Smooth muscle cell (in vitro differentiated cells): ENCODE measurements around the gene RASGRP4. TPM values are rescaled to one million over a fixed set of nuclear protein-coding genes. Genes with fewer than 3 reads are reported as not detected.

Experiments used
- DNase-seq: peaks from one replicate; lab custom pipeline; 2025; ENCODE audit not compliant: unreplicated experiment; lab: John Stamatoyannopoulos, UW
- H2AFZ ChIP-seq: fragments of 200-600 bp; sonication (generic); 2 replicates; pipeline ENCODE4 v1.6.0; 2016; ENCODE audit warnings: antibody characterized with exemption, low read depth, mild to moderate bottlenecking
- H3F3A ChIP-seq: fragments of 200-600 bp; sonication (generic); 2 replicates; pipeline ENCODE4 v1.6.0; 2017; ENCODE audit warnings: antibody characterized with exemption, low read depth
- H3K27ac ChIP-seq: fragments of 200-600 bp; sonication (generic); 2 replicates; pipeline ENCODE4 v1.5.1; 2016; ENCODE audit warnings: low read depth, mild to moderate bottlenecking
- H3K27me3 ChIP-seq: fragments of 200-600 bp; sonication (generic); 2 replicates; pipeline ENCODE4 v1.6.1; 2016; ENCODE audit warnings: low read depth, mild to moderate bottlenecking
- H3K36me3 ChIP-seq: fragments of 200-600 bp; sonication (generic); 2 replicates; pipeline ENCODE4 v1.5.1; 2016; ENCODE audit warnings: low read depth
- H3K4me1 ChIP-seq: fragments of 200-600 bp; sonication (generic); 2 replicates; pipeline ENCODE4 v1.5.1; 2016; ENCODE audit warnings: low read depth
- H3K4me2 ChIP-seq: fragments of 200-600 bp; sonication (generic); 2 replicates; pipeline ENCODE4 v1.6.0; 2016; ENCODE audit warnings: mild to moderate bottlenecking
- H3K4me3 ChIP-seq: fragments of 200-600 bp; sonication (generic); 2 replicates; pipeline ENCODE4 v1.5.1; 2016; ENCODE audit warnings: mild to moderate bottlenecking
- H3K79me2 ChIP-seq: fragments of 200-600 bp; sonication (generic); 2 replicates; pipeline ENCODE4 v1.6.0; 2016; ENCODE audit warnings: low read depth, mild to moderate bottlenecking
- H3K9ac ChIP-seq: fragments of 200-600 bp; sonication (generic); 2 replicates; pipeline ENCODE4 v1.6.0; 2016; ENCODE audit warnings: low read depth
- H3K9me3 ChIP-seq: fragments of 200-600 bp; sonication (generic); replicated peaks from 2 replicates; pipeline ENCODE4 v1.5.1; 2016; ENCODE audit warnings: low read depth
- H4K20me1 ChIP-seq: fragments of 200-600 bp; sonication (generic); 2 replicates; pipeline ENCODE4 v1.6.0; 2016; ENCODE audit warnings: low read depth
- WGBS: methylation state at CpG from one replicate; pipeline ENCODE4 v1.1.7; 2016; ENCODE audit warnings: low lambda C conversion rate; 5-methylcytosine and 5-hydroxymethylcytosine counted together
- polyA plus RNA-seq: library from polyadenylated mRNA; unstranded; fragments of >200 nt; fragmentation: Nextera tagmentation; extraction: Ambion mirVana; gene quantifications from 2 replicates; pipeline ENCODE4 v1.2.1, GENCODE V29; 2016
- total RNA-seq: library from RNA; depleted of rRNA; stranded (reverse); fragments of >200 nt; gene quantifications from 2 replicates; pipeline ENCODE4 v1.2.3, GENCODE V29; 2014
- TF ChIP-seq, protein P1 (sequence below): fragments of 200-600 bp; sonication (generic); IDR thresholded peaks from 2 replicates; pipeline ENCODE4 v1.5.1; 2017; ENCODE audit warnings: borderline replicate concordance, mild to moderate bottlenecking, antibody characterized with exemption; ENCODE audit not compliant: insufficient read depth, poor library complexity, severe bottlenecking

The RASGRP4 gene
- total and polyA plus RNA-seq, 2 experiments from 2014 or later: not detected

DNA sequence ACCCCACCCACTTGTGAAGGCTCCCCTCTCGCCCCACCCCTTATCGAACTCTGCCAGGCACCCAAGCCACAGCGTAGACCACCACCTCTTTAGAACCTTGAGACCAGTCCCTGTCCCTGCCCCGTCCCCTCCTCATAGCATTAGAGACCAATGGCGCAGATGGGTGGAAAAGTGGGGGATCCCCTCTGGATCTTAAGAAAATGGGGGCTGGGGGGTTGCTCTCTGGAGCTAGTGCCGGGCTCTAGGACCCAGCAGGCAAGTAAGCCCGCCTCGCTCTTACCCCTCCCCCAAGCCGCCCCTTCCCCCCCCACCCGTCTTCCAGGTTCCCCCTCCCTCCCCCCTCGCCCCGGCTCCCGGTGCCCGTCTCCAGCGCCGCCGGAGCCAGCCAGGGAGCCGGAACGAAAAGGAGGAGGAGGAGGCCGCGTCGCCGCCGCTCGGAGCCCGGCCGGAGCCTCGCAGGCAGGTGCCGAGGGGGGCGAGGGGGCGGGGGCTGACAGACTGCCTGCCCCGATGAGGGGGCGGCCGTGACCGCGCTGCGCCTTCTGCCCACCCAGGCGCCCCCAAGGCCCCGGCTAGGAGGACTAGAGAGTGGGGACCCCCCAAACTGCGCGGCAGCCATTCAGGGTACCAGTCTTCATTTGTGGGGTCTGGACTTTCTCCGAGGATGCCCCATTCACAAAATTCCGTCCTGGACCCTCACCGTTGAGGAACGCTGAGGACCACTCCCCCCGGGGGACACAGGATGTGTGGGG is 37.5 kb downstream of the RASGRP4 start, which contains the start of gene SPRED3:
Gene SPRED3, plus strand, starts transcription at position 349 of the 752 bp plus-strand sequence. CDS start 1,606 bp downstream, outside the sequence.
- Histone ChIP-seq H3K4me3 (peak within 1 kb of the TSS; percentile 71), H3K9ac (peak within 1 kb of the TSS; percentile 63), H4K20me1 (peaks cover 39% of the 10 kb centered on the region), H3K27me3 (no peaks in the 10 kb centered on the region), H3K79me2 (no peaks in the 10 kb centered on the region), H3F3A (peaks cover 10% of the 10 kb centered on the region), H3K4me1 (peaks cover 4% of the 10 kb centered on the region), H3K27ac (peak within 1 kb of the TSS; percentile 68), H3K9me3 (no peaks in the 10 kb centered on the region), H3K36me3 (no peaks in the 10 kb centered on the region), H3K4me2 (peak within 1 kb of the TSS; percentile 95), H2AFZ (no peak within 1 kb of the TSS)
- 3% methylated on average over 17 of the region's 46 CpGs for WGBS
- TF ChIP-seq, protein P1, sequence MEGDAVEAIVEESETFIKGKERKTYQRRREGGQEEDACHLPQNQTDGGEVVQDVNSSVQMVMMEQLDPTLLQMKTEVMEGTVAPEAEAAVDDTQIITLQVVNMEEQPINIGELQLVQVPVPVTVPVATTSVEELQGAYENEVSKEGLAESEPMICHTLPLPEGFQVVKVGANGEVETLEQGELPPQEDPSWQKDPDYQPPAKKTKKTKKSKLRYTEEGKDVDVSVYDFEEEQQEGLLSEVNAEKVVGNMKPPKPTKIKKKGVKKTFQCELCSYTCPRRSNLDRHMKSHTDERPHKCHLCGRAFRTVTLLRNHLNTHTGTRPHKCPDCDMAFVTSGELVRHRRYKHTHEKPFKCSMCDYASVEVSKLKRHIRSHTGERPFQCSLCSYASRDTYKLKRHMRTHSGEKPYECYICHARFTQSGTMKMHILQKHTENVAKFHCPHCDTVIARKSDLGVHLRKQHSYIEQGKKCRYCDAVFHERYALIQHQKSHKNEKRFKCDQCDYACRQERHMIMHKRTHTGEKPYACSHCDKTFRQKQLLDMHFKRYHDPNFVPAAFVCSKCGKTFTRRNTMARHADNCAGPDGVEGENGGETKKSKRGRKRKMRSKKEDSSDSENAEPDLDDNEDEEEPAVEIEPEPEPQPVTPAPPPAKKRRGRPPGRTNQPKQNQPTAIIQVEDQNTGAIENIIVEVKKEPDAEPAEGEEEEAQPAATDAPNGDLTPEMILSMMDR: no peak
- DNase-seq: peak; percentile 47

GRCh38 chr19:38387550-38388348 is 38.3 kb downstream of the RASGRP4 start, which contains the start of gene GGN:
Gene GGN, minus strand, starts transcription at chr19:38388034. Its CDS starts 773 bp downstream, at chr19:38387261.
- 2% methylated on average over 40 of the region's 51 CpGs for WGBS
- peaks cover 4% of the 10 kb centered on the region for H3K4me1 ChIP-seq
- H3K4me3 ChIP-seq: peak within 1 kb of the TSS; percentile 71
- no peaks in the 10 kb centered on the region for H3K79me2 ChIP-seq
- DNase-seq: peak; percentile 92
- peak within 1 kb of the TSS; percentile 68 for H3K27ac ChIP-seq
- H4K20me1 ChIP-seq: peaks cover 47% of the 10 kb centered on the region
- H3K4me2 ChIP-seq: peak within 1 kb of the TSS; percentile 95
- TF ChIP-seq, protein P1: no peak
- H3F3A ChIP-seq: peaks cover 10% of the 10 kb centered on the region
- peak within 1 kb of the TSS; percentile 63 for H3K9ac ChIP-seq
- H3K36me3 ChIP-seq: no peaks in the 10 kb centered on the region
- no peaks in the 10 kb centered on the region for H3K27me3 ChIP-seq
- no peaks in the 10 kb centered on the region for H3K9me3 ChIP-seq
- no peak within 1 kb of the TSS for H2AFZ ChIP-seq

DNA sequence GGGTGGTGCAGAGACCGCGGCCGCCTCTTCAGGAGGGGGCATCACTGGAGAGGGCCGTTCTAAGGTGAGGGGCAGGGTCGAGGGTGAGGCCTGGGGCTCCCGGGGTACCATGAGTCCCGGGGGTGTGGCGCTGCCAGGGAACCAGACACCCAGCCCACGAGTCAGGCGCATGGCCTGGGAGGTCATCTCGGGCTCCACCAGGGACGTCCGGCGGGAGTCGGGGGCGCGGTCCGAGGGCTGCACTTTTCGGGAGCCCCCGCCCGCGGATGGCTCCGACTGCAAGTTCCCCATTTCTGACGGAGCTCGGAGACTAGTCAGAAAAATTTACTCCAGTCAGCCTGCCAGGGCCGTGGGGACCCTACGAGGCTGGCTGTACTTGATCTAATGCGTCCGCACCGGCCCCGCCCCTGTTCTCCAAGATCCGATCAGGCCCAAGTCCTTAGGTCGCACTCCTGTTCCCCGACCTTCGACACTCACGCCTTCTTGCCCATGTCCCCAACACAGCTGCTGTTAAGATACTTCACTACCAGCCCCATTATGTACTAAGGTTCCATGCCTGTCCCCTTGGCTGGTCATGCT is 39.0 kb downstream of the RASGRP4 start:
- Histone ChIP-seq H3K4me3 (peak overlapping the region; percentile 71), H3K36me3 (no peaks in the 10 kb centered on the region), H3K9me3 (no peaks in the 10 kb centered on the region), H3K4me2 (peak overlapping the region; percentile 95), H4K20me1 (peaks cover 54% of the 10 kb centered on the region), H2AFZ (no peak overlapping the region), H3K27me3 (no peaks in the 10 kb centered on the region), H3K79me2 (no peaks in the 10 kb centered on the region), H3K9ac (no peak overlapping the region), H3K27ac (no peak overlapping the region), H3K4me1 (peaks cover 4% of the 10 kb centered on the region), H3F3A (peaks cover 10% of the 10 kb centered on the region)
- TF ChIP-seq, protein P1: no peak
- no peak for DNase-seq
- WGBS: 28% methylated on average over 33 of the region's 36 CpGs
